Mesodermal cell (in vitro differentiated cells): ENCODE data around the gene STK40.

ENCODE experiments used
- H3K27ac ChIP-seq: 2 replicates; pipeline ENCODE4 v1.7.0; 2013; ENCODE audit warnings: mild to moderate bottlenecking, low read depth, low read length, moderate library complexity; ENCODE audit not compliant: severe bottlenecking
- H3K36me3 ChIP-seq: 2 replicates; pipeline ENCODE4 v1.7.1; 2013; ENCODE audit warnings: mild to moderate bottlenecking, low read length, moderate library complexity; ENCODE audit not compliant: control insufficient read depth, insufficient read depth
- H3K4me1 ChIP-seq: one replicate; pipeline ENCODE4 v1.7.1; 2013; ENCODE audit warnings: mild to moderate bottlenecking, low read length; ENCODE audit not compliant: insufficient read depth, control insufficient read depth, poor library complexity, severe bottlenecking
- H3K4me3 ChIP-seq: 2 replicates; pipeline ENCODE4 v1.7.0; 2013; ENCODE audit warnings: low read length, control low read depth, mild to moderate bottlenecking; ENCODE audit not compliant: insufficient read depth, poor library complexity, severe bottlenecking; ENCODE audit errors: extremely low read depth
- H3K9me3 ChIP-seq: 2 replicates; pipeline ENCODE4 v1.7.1; 2013; ENCODE audit warnings: mild to moderate bottlenecking, low read length, moderate library complexity; ENCODE audit not compliant: control insufficient read depth
- WGBS, 2 experiments: methylation state at CpG; one replicate each; pipeline ENCODE4 v1.1.5; 2013; ENCODE audit warnings: missing lambda C conversion rate in 2 of 2; ENCODE audit not compliant: insufficient coverage in 2 of 2; 5-methylcytosine and 5-hydroxymethylcytosine counted together

The STK40 gene

GRCh38 chr1:36309397-36309796 is 76.3 kb downstream of the STK40 start:
- WGBS, 2 experiments = 87 to 100% methylated on average over 3 to 5 of the region's 7 CpGs
- Histone ChIP-seq H3K4me3 (no peak overlapping the region), H3K4me1 (peaks cover 20% of the 10 kb centered on the region), H3K27ac (no peak overlapping the region), H3K9me3 (no peaks in the 10 kb centered on the region), H3K36me3 (peaks cover 44% of the 10 kb centered on the region)

- WGBS, 2 experiments = 85 to 90% methylated on average over 4 to 7 of the region's 10 CpGs
- H3K27ac ChIP-seq = no peak overlapping the region
- peaks cover 60% of the 10 kb centered on the region for H3K36me3 ChIP-seq
- peak overlapping the region; percentile 46 for H3K4me3 ChIP-seq
- peaks cover 20% of the 10 kb centered on the region for H3K4me1 ChIP-seq
- no peaks in the 10 kb centered on the region for H3K9me3 ChIP-seq
Observed at GRCh38 chr1:36307601-36308330, 78.0 kb downstream of the STK40 start.

- H3K4me3 ChIP-seq = peak overlapping the region; percentile 46
- WGBS, 2 experiments = 2 to 3% methylated on average over 32 to 45 of the region's 46 CpGs
- H3K9me3 ChIP-seq = no peaks in the 10 kb centered on the region
- H3K4me1 ChIP-seq = peaks cover 20% of the 10 kb centered on the region
- peaks cover 63% of the 10 kb centered on the region for H3K36me3 ChIP-seq
- peak overlapping the region; percentile 53 for H3K27ac ChIP-seq
Observed at GRCh38 chr1:36306902-36307456, 78.7 kb downstream of the STK40 start.

- Histone ChIP-seq H3K9me3 (no peaks in the 10 kb centered on the region), H3K4me3 (peak within 1 kb of the TSS; percentile 46), H3K4me1 (peaks cover 20% of the 10 kb centered on the region), H3K36me3 (peaks cover 65% of the 10 kb centered on the region), H3K27ac (peak within 1 kb of the TSS; percentile 54)
- 5 to 8% methylated on average over 48 to 56 of the region's 65 CpGs for WGBS, 2 experiments
Observed at GRCh38 chr1:36306210-36306901, 79.4 kb downstream of the STK40 start, which contains the start of gene SH3D21. Gene SH3D21 (plus strand): TSS chr1:36306368. CDS start chr1:36306421, 53 bp downstream.

- Histone ChIP-seq H3K4me1 (peaks cover 20% of the 10 kb centered on the region), H3K27ac (peak overlapping the region; percentile 54), H3K9me3 (no peaks in the 10 kb centered on the region), H3K36me3 (peaks cover 68% of the 10 kb centered on the region), H3K4me3 (peak overlapping the region; percentile 46)
- 50 to 57% methylated on average over 1 to 5 of the region's 7 CpGs for WGBS, 2 experiments
Observed at GRCh38 chr1:36305915-36306209, 79.9 kb downstream of the STK40 start.

GRCh38 chr1:36304970-36305914 is 80.5 kb downstream of the STK40 start:
- H3K36me3 ChIP-seq = peaks cover 69% of the 10 kb centered on the region
- no peaks in the 10 kb centered on the region for H3K9me3 ChIP-seq
- H3K4me1 ChIP-seq = peaks cover 20% of the 10 kb centered on the region
- WGBS, 2 experiments = 95 to 100% methylated on average over 7 of the region's 10 CpGs
- H3K27ac ChIP-seq = peak overlapping the region; percentile 54
- H3K4me3 ChIP-seq = no peak overlapping the region

- H3K36me3 ChIP-seq = peaks cover 74% of the 10 kb centered on the region
- H3K4me3 ChIP-seq = no peak overlapping the region
- H3K27ac ChIP-seq = no peak overlapping the region
- H3K9me3 ChIP-seq = no peaks in the 10 kb centered on the region
- peaks cover 20% of the 10 kb centered on the region for H3K4me1 ChIP-seq
- 88 to 94% methylated on average over 5 to 6 of the region's 7 CpGs for WGBS, 2 experiments
Observed at GRCh38 chr1:36304521-36304920, 81.2 kb downstream of the STK40 start.

GRCh38 chr1:36303650-36304360 is 81.9 kb downstream of the STK40 start:
- 96 to 98% methylated on average over 10 to 15 of the region's 23 CpGs for WGBS, 2 experiments
- H3K36me3 ChIP-seq = peaks cover 73% of the 10 kb centered on the region
- H3K4me1 ChIP-seq = peaks cover 20% of the 10 kb centered on the region
- H3K27ac ChIP-seq = no peak overlapping the region
- H3K9me3 ChIP-seq = no peaks in the 10 kb centered on the region
- H3K4me3 ChIP-seq = no peak overlapping the region

- Histone ChIP-seq H3K4me1 (peaks cover 20% of the 10 kb centered on the region), H3K9me3 (no peaks in the 10 kb centered on the region), H3K36me3 (peaks cover 73% of the 10 kb centered on the region), H3K27ac (no peak overlapping the region), H3K4me3 (no peak overlapping the region)
- WGBS, 2 experiments = 85 to 100% methylated on average over 2 of the region's 5 CpGs
Observed at GRCh38 chr1:36303244-36303643, 82.5 kb downstream of the STK40 start.

- no CpG with 5 or more reads among the region's 1 CpG for WGBS, 2 experiments
- no peak overlapping the region for H3K27ac ChIP-seq
- H3K4me1 ChIP-seq = peaks cover 12% of the 10 kb centered on the region
- no peaks in the 10 kb centered on the region for H3K9me3 ChIP-seq
- H3K36me3 ChIP-seq = peaks cover 88% of the 10 kb centered on the region
- no peak overlapping the region for H3K4me3 ChIP-seq
Observed at GRCh38 chr1:36301220-36301619, 84.5 kb downstream of the STK40 start.
